Psoas muscle (tissue), 8 donors: ENCODE results near the gene CRACR2B. TPM values are rescaled to one million over a fixed set of nuclear protein-coding genes. Genes with fewer than 3 reads are reported as not detected.
A peak's percentile ranks its signal among the peaks of the same experiment; 100 is the strongest.

ENCODE experiments used
- ATAC-seq, 4 donors: fragments of 200-7000 bp; cut with Tn5 transposase; one replicate each; pipeline ENCODE4 v1.9.1; 2020; ENCODE audit warnings: moderate library complexity in 3 of 4, mild to moderate bottlenecking in 2 of 4
- DNase-seq, 2 donors: peaks; one replicate each; pipeline ENCODE4 v3.0.0-alpha.2; 2020
- H3K27ac ChIP-seq: fragments of 200-600 bp; one replicate; pipeline ENCODE4 v1.8.0; 2022
- H3K27me3 ChIP-seq, 3 donors: fragments of 200-600 bp in 1 of 3; one replicate each; pipeline versions ENCODE4 v1.6.1 to v1.8.0; 2013 to 2022; ENCODE audit warnings: low read length in 2 of 3, mild to moderate bottlenecking in 2 of 3, moderate library complexity in 1 of 3; ENCODE audit not compliant: insufficient read depth in 3 of 3
- H3K36me3 ChIP-seq, 2 donors: fragments of 200-600 bp in 1 of 2; one replicate each; pipeline versions ENCODE4 v1.6.1 to v1.8.0; 2013 to 2022; ENCODE audit warnings: low read depth in 1 of 2, mild to moderate bottlenecking in 1 of 2, moderate library complexity in 1 of 2; ENCODE audit not compliant: insufficient read depth in 1 of 2
- H3K4me1 ChIP-seq: fragments of 200-600 bp; one replicate; pipeline ENCODE4 v1.8.0; 2022
- H3K4me3 ChIP-seq: fragments of 200-600 bp; one replicate; pipeline ENCODE4 v1.8.0; 2022; ENCODE audit warnings: mild to moderate bottlenecking
- H3K9me3 ChIP-seq: fragments of 200-600 bp; one replicate; pipeline ENCODE4 v1.8.0; 2022
- WGBS, 3 donors: extraction: QIAGEN DNeasy Blood & Tissue Kit; methylation state at CpG; one replicate each; pipeline versions ENCODE4 v1.1.6 to v1.1.7; 2013; 5-methylcytosine and 5-hydroxymethylcytosine counted together
- intact Hi-C, 2 donors: fragments of 100-400 bp; cut with DNase I; formaldehyde crosslinking; loops; one replicate each; pipeline versions ENCODE4 v1.11.0 to v1.14.2; 2022
- polyA plus RNA-seq, 3 donors: library from polyadenylated mRNA; stranded (reverse); fragments of 200-250 nt; gene quantifications; one replicate each; pipeline ENCODE4 v1.2.3, GENCODE V29; 2013
- total RNA-seq, 4 donors: library from RNA; stranded (reverse); fragmentation: NEBNext Ultra II Directional in 2 of 4; extraction: Animal tissue kit (Norgen Biotek cat#: 25700) in 2 of 4; gene quantifications; one replicate each; pipeline versions ENCODE4 v1.2.1 to v1.2.4, GENCODE V29; 2021 to 2023
- TF ChIP-seq, protein P1 (sequence below): fragments of 200-600 bp; IDR thresholded peaks from one replicate; pipeline ENCODE4 v1.8.0; 2022; ENCODE audit warnings: antibody characterized with exemption
- donor health status: healthy with polysubstance abuse.
- donor health status: DM: no; HTN: no; CAD: no; lungs with moderate emphysema.
- donor health status: Bipolar disorder and iron deficiency.
- donor health status: healthy.
- donor health status: DM: yes; HTN: yes; CAD: no.
- donor health status: DM: no; HTN: no; CAD: no.
- donor health status: DM: no; HTN: no; CAD: no.
- donor health status: DM: yes; HTN: yes; CAD: no.

Gene CRACR2B
- total and polyA plus RNA-seq, 7 donors: 1.9 to 8.9 (median 2.8) TPM

DNA sequence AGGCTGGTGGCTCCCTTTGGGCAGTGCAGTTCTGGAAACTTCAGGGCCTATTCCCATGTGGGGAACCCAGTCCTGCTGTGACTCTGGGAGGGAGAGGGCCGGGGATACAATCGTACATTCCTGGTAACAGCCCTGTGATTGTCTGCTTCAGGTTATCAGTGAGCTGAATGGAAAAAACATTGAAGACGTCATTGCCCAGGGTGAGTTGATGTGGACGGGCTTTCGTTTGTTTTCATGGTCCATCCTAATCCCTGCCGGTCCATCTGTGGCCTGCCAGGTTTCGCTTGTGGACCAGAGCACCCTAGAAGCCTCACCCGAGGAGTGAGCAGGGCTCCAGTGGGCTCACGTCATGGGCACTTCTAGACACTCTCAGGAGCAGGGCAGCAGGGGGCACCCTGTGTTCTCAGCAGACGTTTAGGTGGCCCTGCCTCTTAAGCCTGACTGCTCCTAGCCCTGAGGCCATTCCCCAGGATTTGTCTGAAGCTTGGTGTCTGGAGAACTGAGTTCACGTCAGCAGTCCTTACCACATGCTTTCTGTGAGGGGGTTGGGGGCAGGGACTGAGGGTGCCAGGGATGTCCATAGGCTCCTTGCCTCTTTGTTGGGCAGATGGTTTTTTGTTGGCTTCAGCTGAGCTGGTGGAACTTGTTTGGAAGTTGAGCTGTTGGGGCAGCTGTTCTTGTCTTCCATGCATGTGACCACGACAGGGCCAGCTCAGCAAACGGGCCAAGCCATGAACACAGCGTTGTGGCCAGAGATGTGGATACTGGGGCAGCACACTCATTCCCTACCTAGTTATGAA lies 16.1 kb upstream of the CRACR2B start:
- Histone ChIP-seq H3K27ac (peak overlapping the region; percentile 97), H3K27me3 (no peaks in the 10 kb centered on the region), H3K9me3 (no peaks in the 10 kb centered on the region), H3K4me1 (peaks cover 31% of the 10 kb centered on the region), H3K4me3 (peak overlapping the region; percentile 93), H3K36me3 (peaks cover 10 to 46% of the 10 kb centered on the region in 2 donors)
- DNase-seq (no peak), ATAC-seq (peak in 3 of 4 donors; percentile 1 to 36 (median 9))
- TF ChIP-seq, protein P1, sequence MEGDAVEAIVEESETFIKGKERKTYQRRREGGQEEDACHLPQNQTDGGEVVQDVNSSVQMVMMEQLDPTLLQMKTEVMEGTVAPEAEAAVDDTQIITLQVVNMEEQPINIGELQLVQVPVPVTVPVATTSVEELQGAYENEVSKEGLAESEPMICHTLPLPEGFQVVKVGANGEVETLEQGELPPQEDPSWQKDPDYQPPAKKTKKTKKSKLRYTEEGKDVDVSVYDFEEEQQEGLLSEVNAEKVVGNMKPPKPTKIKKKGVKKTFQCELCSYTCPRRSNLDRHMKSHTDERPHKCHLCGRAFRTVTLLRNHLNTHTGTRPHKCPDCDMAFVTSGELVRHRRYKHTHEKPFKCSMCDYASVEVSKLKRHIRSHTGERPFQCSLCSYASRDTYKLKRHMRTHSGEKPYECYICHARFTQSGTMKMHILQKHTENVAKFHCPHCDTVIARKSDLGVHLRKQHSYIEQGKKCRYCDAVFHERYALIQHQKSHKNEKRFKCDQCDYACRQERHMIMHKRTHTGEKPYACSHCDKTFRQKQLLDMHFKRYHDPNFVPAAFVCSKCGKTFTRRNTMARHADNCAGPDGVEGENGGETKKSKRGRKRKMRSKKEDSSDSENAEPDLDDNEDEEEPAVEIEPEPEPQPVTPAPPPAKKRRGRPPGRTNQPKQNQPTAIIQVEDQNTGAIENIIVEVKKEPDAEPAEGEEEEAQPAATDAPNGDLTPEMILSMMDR: peak; percentile 15
- WGBS, 3 donors: 44 to 58% (median 48%) methylated on average over 14 of the region's 14 CpGs
- intact Hi-C loops: no loop called here

DNA sequence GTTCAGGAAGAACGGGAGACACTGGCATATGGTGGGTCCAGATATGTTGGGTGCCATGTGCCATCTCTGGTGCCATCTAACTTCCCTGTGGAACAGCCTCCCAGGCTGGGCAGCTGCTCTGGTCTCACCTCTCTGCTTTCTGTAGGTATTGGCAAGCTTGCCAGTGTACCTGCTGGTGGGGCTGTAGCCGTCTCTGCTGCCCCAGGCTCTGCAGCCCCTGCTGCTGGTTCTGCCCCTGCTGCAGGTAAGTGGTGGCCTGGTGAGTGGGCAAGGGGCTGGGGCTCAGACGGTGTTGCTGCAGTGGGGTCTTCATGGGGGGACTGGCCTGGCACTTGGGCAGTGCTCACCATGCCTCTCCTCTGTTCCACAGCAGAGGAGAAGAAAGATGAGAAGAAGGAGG lies 15.3 kb upstream of the CRACR2B start:
- H3K27ac ChIP-seq: peak overlapping the region; percentile 97
- DNase-seq (no peak), ATAC-seq (no peak)
- peaks cover 10 to 46% of the 10 kb centered on the region in 2 donors for H3K36me3 ChIP-seq
- peaks cover 31% of the 10 kb centered on the region for H3K4me1 ChIP-seq
- no peaks in the 10 kb centered on the region for H3K9me3 ChIP-seq
- WGBS, 3 donors: 56 to 72% (median 71%) methylated on average over 3 of the region's 3 CpGs
- TF ChIP-seq, protein P1: no peak
- intact Hi-C loops: no loop called here
- H3K27me3 ChIP-seq: no peaks in the 10 kb centered on the region
- H3K4me3 ChIP-seq: peak overlapping the region; percentile 93

DNA sequence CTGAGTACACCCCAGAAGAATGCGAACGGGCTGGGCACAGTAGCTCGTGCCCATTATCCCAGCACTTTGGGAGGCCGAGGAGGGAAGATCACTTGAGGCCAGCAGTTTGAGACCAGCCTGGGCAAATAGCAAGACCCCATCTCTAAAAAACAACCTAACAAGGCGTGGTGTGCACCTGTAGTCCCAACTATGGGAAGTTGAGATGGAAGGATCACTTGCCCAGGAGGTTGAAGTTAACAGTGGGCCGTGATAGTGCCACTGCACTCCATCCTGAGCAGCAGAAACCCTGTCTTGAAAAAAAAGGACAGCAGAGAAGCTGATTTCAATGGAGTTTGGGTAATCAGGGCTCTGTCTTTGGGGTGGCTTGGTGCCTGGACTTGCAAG lies 14.7 kb upstream of the CRACR2B start:
- no peaks in the 10 kb centered on the region for H3K27me3 ChIP-seq
- DNase-seq: no peak
- WGBS, 3 donors: 85 to 93% (median 85%) methylated on average over 6 of the region's 6 CpGs
- TF ChIP-seq, protein P1: no peak
- intact Hi-C loops: no loop called here
- peak overlapping the region; percentile 97 for H3K27ac ChIP-seq
- no peak overlapping the region for H3K4me3 ChIP-seq
- peaks cover 28% of the 10 kb centered on the region for H3K4me1 ChIP-seq
- H3K36me3 ChIP-seq: peaks cover 10 to 46% of the 10 kb centered on the region in 2 donors
- no peak for ATAC-seq
- H3K9me3 ChIP-seq: no peaks in the 10 kb centered on the region

DNA sequence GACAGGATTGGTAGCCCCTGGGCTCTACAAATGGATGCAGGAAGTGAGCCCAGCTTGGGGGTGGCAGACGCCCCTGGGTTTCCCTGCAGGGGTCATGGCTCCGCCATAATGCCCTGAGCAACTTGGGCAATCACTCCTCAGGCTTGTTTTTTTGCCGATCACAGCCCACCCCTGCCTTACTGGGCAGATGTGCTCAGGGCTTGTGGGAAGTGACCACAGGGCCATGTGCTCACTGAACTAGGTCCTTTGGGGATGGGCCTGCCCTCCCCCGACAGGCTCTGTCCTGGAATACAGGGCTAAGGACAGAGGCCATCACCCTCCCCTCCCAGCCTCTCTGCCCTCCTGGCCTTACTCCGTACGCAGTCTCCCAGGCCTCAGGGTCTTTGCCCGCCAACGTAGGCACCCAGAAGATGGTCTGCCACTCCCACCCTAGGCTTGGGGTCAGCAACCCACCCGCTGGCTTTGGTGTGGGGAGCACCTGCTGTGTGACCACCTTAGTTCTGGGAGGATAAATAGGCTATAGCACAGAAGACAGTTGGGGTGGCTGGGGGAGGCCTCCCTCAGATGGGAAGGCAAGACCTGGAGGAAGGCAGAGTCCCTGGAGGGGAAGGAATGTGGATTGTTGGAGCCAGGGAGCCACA lies 14.1 kb upstream of the CRACR2B start:
- intact Hi-C loops: no loop called here
- no peak for ATAC-seq
- peak overlapping the region; percentile 97 for H3K27ac ChIP-seq

More for the DNA sequence above, 14.1 kb upstream of the CRACR2B start:
- no peak for DNase-seq
- H3K27me3 ChIP-seq: no peaks in the 10 kb centered on the region
- H3K9me3 ChIP-seq: no peaks in the 10 kb centered on the region
- TF ChIP-seq, protein P1: no peak
- no peak overlapping the region for H3K4me3 ChIP-seq
- WGBS, 3 donors: 77 to 83% (median 81%) methylated on average over 9 of the region's 9 CpGs
- peaks cover 10 to 46% of the 10 kb centered on the region in 2 donors for H3K36me3 ChIP-seq
- peaks cover 25% of the 10 kb centered on the region for H3K4me1 ChIP-seq
